B cell (primary cell): ENCODE data around the gene SPOCK3. TPM values are rescaled to one million over a fixed set of nuclear protein-coding genes. Genes with fewer than 3 reads are reported as not detected.

Experiments used
- ATAC-seq: fragments of 200-7000 bp; cut with Tn5 transposase; one replicate; pipeline ENCODE4 v1.10.0; 2021; ENCODE audit warnings: low read depth, mild to moderate bottlenecking, moderate number of reproducible peaks, moderate library complexity
- CTCF ChIA-PET: fragments of 350-600 bp; sonication (Branson Sonifier 250); formaldehyde crosslinking; loops from one replicate; lab custom pipeline; 2021; ENCODE audit warnings: antibody characterized with exemption, inconsistent platforms; lab: Charles Lee
- POLR2A ChIA-PET: fragments of 350-600 bp; sonication (Branson Sonifier 250); formaldehyde crosslinking; loops from one replicate; lab custom pipeline; 2021; ENCODE audit warnings: antibody characterized with exemption; lab: Charles Lee
- DNase-seq: peaks from one replicate; pipeline ENCODE4 v3.0.0; 2013
- H2AFZ ChIP-seq: 2 replicates; pipeline ENCODE4 v1.6.1; 2012; ENCODE audit warnings: mild to moderate bottlenecking, low read depth, low read length; ENCODE audit not compliant: insufficient read depth, poor library complexity, severe bottlenecking
- H3K27ac ChIP-seq, 2 donors: 1 replicate in 1 of 2; 2 replicates in 1 of 2; pipeline ENCODE4 v1.5.1; 2012 to 2013; ENCODE audit warnings: low read length in 2 of 2, mild to moderate bottlenecking in 2 of 2, moderate library complexity in 1 of 2
- H3K27me3 ChIP-seq, 4 experiments: fragments of 200-600 bp in 1 of 4; sonication (generic) in 1 of 4; replicated peaks in 1 of 4; 1 replicate in 2 of 4; 2 replicates in 2 of 4; pipeline versions ENCODE4 v1.6.1 to v1.7.0; 2013 to 2016; ENCODE audit warnings: low read length in 3 of 4, mild to moderate bottlenecking in 2 of 4, mixed read lengths in 1 of 4, moderate library complexity in 1 of 4; ENCODE audit not compliant: insufficient read depth in 4 of 4, control insufficient read depth in 3 of 4; ENCODE audit errors: control extremely low read depth in 1 of 4
- H3K36me3 ChIP-seq, 2 experiments: replicated peaks in 1 of 2; 1 replicate in 1 of 2; 2 replicates in 1 of 2; pipeline versions ENCODE4 v1.6.1 to v1.7.1; 2013; ENCODE audit warnings: low read length in 1 of 2; ENCODE audit not compliant: insufficient read depth in 2 of 2, control insufficient read depth in 1 of 2; ENCODE audit errors: control extremely low read depth in 1 of 2, extremely low read depth in 1 of 2
- H3K4me1 ChIP-seq, 2 donors: fragments of 200-600 bp in 1 of 2; sonication (generic) in 1 of 2; 1 replicate in 1 of 2; 2 replicates in 1 of 2; pipeline versions ENCODE4 v1.5.1 to v1.6.1; 2013 to 2017; ENCODE audit warnings: low read length in 2 of 2; ENCODE audit not compliant: control insufficient read depth in 2 of 2, insufficient read depth in 2 of 2
- H3K4me2 ChIP-seq: replicated peaks from 2 replicates; pipeline ENCODE3; 2012; ENCODE audit warnings: mild to moderate bottlenecking, low read depth, low read length; ENCODE audit not compliant: poor library complexity, severe bottlenecking
- H3K4me3 ChIP-seq, 5 experiments: fragments of 200-600 bp in 1 of 5; sonication (generic) in 1 of 5; 1 replicate in 3 of 5; 2 replicates in 2 of 5; pipeline versions ENCODE4 v1.5.1 to v1.7.0; 2011 to 2016; ENCODE audit warnings: low read length in 4 of 5, mild to moderate bottlenecking in 4 of 5, low read depth in 2 of 5, control low read depth in 1 of 5, moderate library complexity in 1 of 5; ENCODE audit not compliant: insufficient read depth in 1 of 5; ENCODE audit errors: control extremely low read depth in 1 of 5, extremely low read depth in 1 of 5
- H3K79me2 ChIP-seq: fragments of 200-600 bp; sonication (generic); one replicate; pipeline ENCODE4 v1.6.0; 2016; ENCODE audit warnings: low read length; ENCODE audit not compliant: control insufficient read depth, insufficient read depth
- H3K9ac ChIP-seq: fragments of 200-600 bp; sonication (generic); 2 replicates; pipeline ENCODE4 v1.6.1; 2017; ENCODE audit warnings: mild to moderate bottlenecking, low read length, moderate library complexity
- H3K9me3 ChIP-seq, 3 donors: one replicate each; pipeline versions ENCODE4 v1.6.1 to v1.7.1; 2013; ENCODE audit warnings: low read length in 2 of 3; ENCODE audit not compliant: control insufficient read depth in 2 of 3, insufficient read depth in 1 of 3; ENCODE audit errors: control extremely low read depth in 1 of 3
- H4K20me1 ChIP-seq: 2 replicates; pipeline ENCODE4 v1.6.0; 2012; ENCODE audit warnings: mild to moderate bottlenecking, low read length; ENCODE audit not compliant: insufficient read depth, control insufficient read depth, poor library complexity, severe bottlenecking
- H3K27ac Mint-ChIP-seq: one replicate; pipeline ENCODE4 v1.8.0; 2021; ENCODE audit warnings: mixed read lengths
- H3K27me3 Mint-ChIP-seq: one replicate; pipeline ENCODE4 v1.8.0; 2021; ENCODE audit warnings: mixed read lengths
- H3K4me1 Mint-ChIP-seq: one replicate; pipeline ENCODE4 v1.8.0; 2021; ENCODE audit warnings: mixed read lengths
- H3K4me3 Mint-ChIP-seq: one replicate; pipeline ENCODE4 v1.8.0; 2021; ENCODE audit warnings: mixed read lengths
- H3K9me3 Mint-ChIP-seq: one replicate; pipeline ENCODE4 v1.8.0; 2022; ENCODE audit warnings: mixed read lengths; ENCODE audit not compliant: insufficient read depth
- CTCF ChIP-seq: fragments of 200-600 bp; IDR thresholded peaks from one replicate; pipeline ENCODE4 v1.8.0; 2022; ENCODE audit warnings: antibody characterized with exemption, mild to moderate bottlenecking
- EZH2 ChIP-seq: IDR thresholded peaks from 2 replicates; pipeline ENCODE4 v1.6.1; 2012; ENCODE audit warnings: borderline replicate concordance, low read depth, mild to moderate bottlenecking, moderate library complexity, low read length; ENCODE audit not compliant: insufficient read depth, poor library complexity, severe bottlenecking
- WGBS: methylation state at CpG from one replicate; pipeline ENCODE4 v1.1.5; 2013; ENCODE audit warnings: missing lambda C conversion rate; ENCODE audit not compliant: insufficient coverage; 5-methylcytosine and 5-hydroxymethylcytosine counted together
- intact Hi-C: fragments of 100-400 bp; cut with micrococcal nuclease; formaldehyde crosslinking; loops from one replicate; pipeline ENCODE4 v1.10.0; 2022
- polyA plus RNA-seq: library from polyadenylated mRNA; depleted of rRNA; stranded (reverse); fragments of >200 nt; gene quantifications from 2 replicates; pipeline ENCODE4 v1.2.3, GENCODE V29; 2012
- total RNA-seq, 2 donors: library from RNA; stranded (reverse); fragments of 120-200 nt in 1 of 2; gene quantifications; 1 replicate in 1 of 2; 2 replicates in 1 of 2; pipeline versions ENCODE4 v1.2.3 to v1.2.4, GENCODE V29; 2013 to 2022

SPOCK3 gene
- total and polyA plus RNA-seq, 2 donors (not counting 1 experiment from before 2014, with no cell fraction given) = not detected

- ATAC-seq (no peak), DNase-seq (no peak)
- no peaks in the 10 kb centered on the region for H3K27me3 Mint-ChIP-seq
- intact Hi-C loops = no loop called here
- no peak overlapping the region for H3K9ac ChIP-seq
- no peaks in the 10 kb centered on the region for H3K9me3 Mint-ChIP-seq
- TF ChIP-seq EZH2 (no peak), CTCF (no peak)
- H3K27ac ChIP-seq = no peak overlapping the region
- ChIA-PET POLR2A (no interaction called here), CTCF (no interaction called here)
- H3K27me3 ChIP-seq = no peaks in the 10 kb centered on the region
- H3K4me3 ChIP-seq = no peak overlapping the region
- no peaks in the 10 kb centered on the region for H3K9me3 ChIP-seq
- H4K20me1 ChIP-seq = no peaks in the 10 kb centered on the region
- no peak overlapping the region for H3K27ac Mint-ChIP-seq
- no peak overlapping the region for H3K4me3 Mint-ChIP-seq
- 92% methylated on average over 3 of the region's 3 CpGs for WGBS
- no peak overlapping the region for H2AFZ ChIP-seq
- no peak overlapping the region for H3K4me2 ChIP-seq
- no peaks in the 10 kb centered on the region for H3K36me3 ChIP-seq
- H3K79me2 ChIP-seq = no peaks in the 10 kb centered on the region
- H3K4me1 Mint-ChIP-seq = no peaks in the 10 kb centered on the region
- no peaks in the 10 kb centered on the region for H3K4me1 ChIP-seq
Observed at GRCh38 chr4:166991006-166991561, 243.2 kb downstream of the SPOCK3 start.

GRCh38 chr4:166989886-166990285 is 244.4 kb downstream of the SPOCK3 start:
- Histone ChIP-seq H3K27ac (no peak overlapping the region), H2AFZ (no peak overlapping the region), H4K20me1 (no peaks in the 10 kb centered on the region), H3K36me3 (no peaks in the 10 kb centered on the region), H3K4me2 (no peak overlapping the region), H3K9ac (no peak overlapping the region), H3K4me3 (no peak overlapping the region), H3K9me3 (no peaks in the 10 kb centered on the region), H3K27me3 (no peaks in the 10 kb centered on the region), H3K4me1 (no peaks in the 10 kb centered on the region), H3K79me2 (no peaks in the 10 kb centered on the region)
- CTCF ChIA-PET = no interaction called here
- no CpG with 5 or more reads among the region's 1 CpG for WGBS
- no peak for TF ChIP-seq EZH2
- DNase-seq (no peak), ATAC-seq (no peak)
- intact Hi-C loops = no loop called here
- H3K4me3 Mint-ChIP-seq = no peak overlapping the region
- POLR2A ChIA-PET = no interaction called here
- no peaks in the 10 kb centered on the region for H3K27me3 Mint-ChIP-seq
- H3K4me1 Mint-ChIP-seq = no peaks in the 10 kb centered on the region
- H3K27ac Mint-ChIP-seq = no peak overlapping the region
- H3K9me3 Mint-ChIP-seq = no peaks in the 10 kb centered on the region
